RKO (cell line): ENCODE results near the gene ZNF469.

Source experiments
- DNase-seq: peaks from one replicate; pipeline ENCODE4 v3.0.0-alpha.2; 2016; ENCODE audit warnings: low spot score

Gene ZNF469

GRCh38 chr16:88382491-88383400, at the start of gene ZNF469:
TSS of gene ZNF469 (plus strand) at chr16:88382959. CDS start at chr16:88427471, 44,512 bp downstream.
- no peak for DNase-seq

GRCh38 chr16:88333848-88334777, 48.6 kb upstream of the ZNF469 start:
- no peak for DNase-seq

GRCh38 chr16:88334778-88335720, 47.7 kb upstream of the ZNF469 start:
- no peak for DNase-seq

- no peak for DNase-seq
Observed at GRCh38 chr16:88337021-88337420, 45.7 kb upstream of the ZNF469 start.

GRCh38 chr16:88337538-88337937, 45.2 kb upstream of the ZNF469 start:
- no peak for DNase-seq

- DNase-seq: no peak
Observed at GRCh38 chr16:88338111-88338510, 44.6 kb upstream of the ZNF469 start.

GRCh38 chr16:88338896-88339295, 43.9 kb upstream of the ZNF469 start:
- no peak for DNase-seq

- no peak for DNase-seq
Observed at GRCh38 chr16:88339930-88340754, 42.6 kb upstream of the ZNF469 start.

GRCh38 chr16:88340755-88341150, 42.0 kb upstream of the ZNF469 start:
- DNase-seq: no peak

- DNase-seq: no peak
Observed at GRCh38 chr16:88341551-88342290, 41.0 kb upstream of the ZNF469 start.

- DNase-seq: no peak
Observed at GRCh38 chr16:88342491-88342890, 40.3 kb upstream of the ZNF469 start.

GRCh38 chr16:88343271-88343791, 39.4 kb upstream of the ZNF469 start:
- DNase-seq: no peak

GRCh38 chr16:88344411-88345030, 38.2 kb upstream of the ZNF469 start:
- no peak for DNase-seq

- DNase-seq: no peak
Observed at GRCh38 chr16:88345031-88345720, 37.6 kb upstream of the ZNF469 start.

GRCh38 chr16:88345721-88346560, 36.8 kb upstream of the ZNF469 start:
- DNase-seq: no peak

GRCh38 chr16:88346680-88347505, 35.9 kb upstream of the ZNF469 start:
- no peak for DNase-seq
